ENCODE results near the gene CGNL1. TPM values are rescaled to one million over a fixed set of nuclear protein-coding genes. Genes with fewer than 3 reads are reported as not detected.

The CGNL1 gene
- total RNA-seq, 1 experiment from 2014 or later = 34.6 TPM

DNA sequence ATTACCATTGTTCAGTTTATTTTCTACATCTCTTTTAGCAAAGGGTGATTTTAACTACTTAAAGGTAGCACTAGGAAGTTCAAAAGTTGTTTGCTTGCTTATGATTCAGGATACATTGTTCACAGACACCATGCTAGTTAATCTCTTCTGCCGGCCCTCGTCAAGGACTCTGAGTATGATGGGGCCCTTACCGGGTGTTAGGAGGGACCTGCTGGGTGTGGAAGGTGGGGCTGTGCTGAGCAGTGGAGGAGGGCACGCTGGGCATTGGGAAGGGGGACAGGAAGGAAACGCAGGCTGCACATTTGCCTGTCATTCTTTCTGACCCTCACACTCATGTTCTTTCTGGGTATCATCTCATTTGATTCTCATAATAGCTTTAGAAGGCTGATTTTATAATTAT, 150.3 kb downstream of the CGNL1 start:
- H3K14ac ChIP-seq (ENCODE audit: insufficient read depth, low read length) = no peak overlapping the region
- no peak overlapping the region for H2BK5ac ChIP-seq (ENCODE audit: insufficient read length, low read length)
- H2BK20ac ChIP-seq (ENCODE audit: low read depth, low read length, poor library complexity, severe bottlenecking) = no peak overlapping the region
- H3K27me3 Mint-ChIP-seq (ENCODE audit: low read depth) = no peaks in the 10 kb centered on the region
- H4K8ac ChIP-seq (replicated peaks; ENCODE audit: insufficient read length, low read depth, low read length) = no peak overlapping the region
- H4K91ac ChIP-seq (ENCODE audit: insufficient read length, low read depth, low read length) = no peak overlapping the region
- WGBS (ENCODE audit: extremely low coverage, insufficient read length, low lambda C conversion rate) = no CpG with 5 or more reads among the region's 5 CpGs
- peaks cover 16 to 36% (median 35%) of the 10 kb centered on the region in 3 experiments; a peak in 6 of 7 replicates for H3K36me3 Mint-ChIP-seq (ENCODE audit: insufficient read depth in 1 of 3, low read depth in 3 of 3)
- peaks cover 12 to 16% of the 10 kb centered on the region in 2 experiments for H3K4me1 Mint-ChIP-seq
- H3K23ac ChIP-seq (ENCODE audit: insufficient read length, low read depth, low read length) = no peak overlapping the region
- H3T11ph ChIP-seq (ENCODE audit: low read length) = no peak overlapping the region
- no peak overlapping the region for H3K4me2 ChIP-seq (ENCODE audit: insufficient read depth, insufficient read length, low read length)
- H3K18ac ChIP-seq (ENCODE audit: insufficient read length, low read depth, low read length) = no peak overlapping the region
- no peak overlapping the region for H3K27ac ChIP-seq (ENCODE audit: insufficient read length, low read depth, low read length)
- no peak overlapping the region for H4K5ac ChIP-seq (ENCODE audit: insufficient read length, low read depth, low read length)
- H2BK15ac ChIP-seq (ENCODE audit: low read depth, low read length) = no peak overlapping the region
- TF ChIP-seq, protein P1, sequence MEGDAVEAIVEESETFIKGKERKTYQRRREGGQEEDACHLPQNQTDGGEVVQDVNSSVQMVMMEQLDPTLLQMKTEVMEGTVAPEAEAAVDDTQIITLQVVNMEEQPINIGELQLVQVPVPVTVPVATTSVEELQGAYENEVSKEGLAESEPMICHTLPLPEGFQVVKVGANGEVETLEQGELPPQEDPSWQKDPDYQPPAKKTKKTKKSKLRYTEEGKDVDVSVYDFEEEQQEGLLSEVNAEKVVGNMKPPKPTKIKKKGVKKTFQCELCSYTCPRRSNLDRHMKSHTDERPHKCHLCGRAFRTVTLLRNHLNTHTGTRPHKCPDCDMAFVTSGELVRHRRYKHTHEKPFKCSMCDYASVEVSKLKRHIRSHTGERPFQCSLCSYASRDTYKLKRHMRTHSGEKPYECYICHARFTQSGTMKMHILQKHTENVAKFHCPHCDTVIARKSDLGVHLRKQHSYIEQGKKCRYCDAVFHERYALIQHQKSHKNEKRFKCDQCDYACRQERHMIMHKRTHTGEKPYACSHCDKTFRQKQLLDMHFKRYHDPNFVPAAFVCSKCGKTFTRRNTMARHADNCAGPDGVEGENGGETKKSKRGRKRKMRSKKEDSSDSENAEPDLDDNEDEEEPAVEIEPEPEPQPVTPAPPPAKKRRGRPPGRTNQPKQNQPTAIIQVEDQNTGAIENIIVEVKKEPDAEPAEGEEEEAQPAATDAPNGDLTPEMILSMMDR (conservative IDR thresholded peaks at IDR 0.05) = no peak
- H3K4me3 Mint-ChIP-seq = no peak overlapping the region
- no peaks in the 10 kb centered on the region for H3K23me2 ChIP-seq (ENCODE audit: insufficient read length, low read depth, low read length, poor library complexity, severe bottlenecking)
- H3K27ac Mint-ChIP-seq = peak overlapping the region in 1 of 3 experiments; percentile 31; a peak in 1 of 7 replicates
- no peak overlapping the region for H2AK5ac ChIP-seq (ENCODE audit: insufficient read length, low read length)
- H3K9me3 ChIP-seq (ENCODE audit: control insufficient read depth, low read depth, low read length) = no peaks in the 10 kb centered on the region
- no peak overlapping the region for H3K9ac ChIP-seq (ENCODE audit: extremely low read depth, insufficient read length, low read length)
- H2BK120ac ChIP-seq (ENCODE audit: low read depth, low read length, poor library complexity, severe bottlenecking) = no peak overlapping the region
- no peak overlapping the region for H3K4ac ChIP-seq (ENCODE audit: low read depth, low read length)
- no peak overlapping the region for H2BK12ac ChIP-seq (ENCODE audit: insufficient read length, low read depth, low read length)
- no peaks in the 10 kb centered on the region for H3K4me1 ChIP-seq (ENCODE audit: insufficient read depth, low read length)
- H4K20me1 ChIP-seq (ENCODE audit: control insufficient read depth, insufficient read depth, insufficient read length) = peaks cover 3% of the 10 kb centered on the region
- H2AFZ ChIP-seq (ENCODE audit: low read length) = no peak overlapping the region
- H3K79me2 ChIP-seq (ENCODE audit: insufficient read depth, low read length) = no peaks in the 10 kb centered on the region
- no peaks in the 10 kb centered on the region for H3K27me3 ChIP-seq (ENCODE audit: insufficient read depth, low read length)
- no peak for DNase-seq
- no peaks in the 10 kb centered on the region for H3K9me3 Mint-ChIP-seq
- H3K79me1 ChIP-seq (ENCODE audit: insufficient read depth, low read depth, low read length, poor library complexity, severe bottlenecking) = no peaks in the 10 kb centered on the region
- H3K56ac ChIP-seq (ENCODE audit: insufficient read length, low read depth, low read length) = no peak overlapping the region
